Right ventricle myocardium inferior (tissue), 1 donor: Measurements from ENCODE around the gene BGLAP. TPM values are rescaled to one million over a fixed set of nuclear protein-coding genes. Genes with fewer than 3 reads are reported as not detected.
"Not testable (repeated sequence)": the region's sequence is repeated elsewhere in the genome, so short reads cannot be mapped to it uniquely, and the experiment has no call there.

ENCODE experiments used
- ATAC-seq: fragments of 200-7000 bp; cut with Tn5 transposase; one replicate; pipeline ENCODE4 v1.9.1; 2020; ENCODE audit warnings: mild to moderate bottlenecking, moderate library complexity
- DNase-seq: peaks from one replicate; pipeline ENCODE4 v3.0.0; 2021; ENCODE audit errors: missing footprints
- intact Hi-C: fragments of 100-400 bp; cut with DNase I; formaldehyde crosslinking; loops from one replicate; pipeline ENCODE4 v1.11.0; 2022
- long read RNA-seq: library from polyadenylated mRNA; unstranded; transcript quantifications from one replicate; pipeline ENCODE4 v2.0.0, GENCODE V29; 2021
- total RNA-seq: library from RNA; stranded (reverse); fragmentation: NEBNext Ultra II Directional; extraction: Animal tissue kit (Norgen Biotek cat#: 25700); gene quantifications from one replicate; pipeline ENCODE4 v1.2.1, GENCODE V29; 2021
- donor health status: DM: no; HTN: yes; CAD: no; lungs with severe emphysema.

The BGLAP gene
- total RNA-seq: 0.32 TPM
- long read RNA-seq: 0 reads

DNA sequence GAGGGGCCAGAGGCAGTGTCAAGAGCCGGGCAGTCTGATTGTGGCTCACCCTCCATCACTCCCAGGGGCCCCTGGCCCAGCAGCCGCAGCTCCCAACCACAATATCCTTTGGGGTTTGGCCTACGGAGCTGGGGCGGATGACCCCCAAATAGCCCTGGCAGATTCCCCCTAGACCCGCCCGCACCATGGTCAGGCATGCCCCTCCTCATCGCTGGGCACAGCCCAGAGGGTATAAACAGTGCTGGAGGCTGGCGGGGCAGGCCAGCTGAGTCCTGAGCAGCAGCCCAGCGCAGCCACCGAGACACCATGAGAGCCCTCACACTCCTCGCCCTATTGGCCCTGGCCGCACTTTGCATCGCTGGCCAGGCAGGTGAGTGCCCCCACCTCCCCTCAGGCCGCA lies at the start of gene BGLAP:
Gene BGLAP, plus strand, starts transcription at position 259 of the 400 bp plus-strand sequence. Its CDS starts 48 bp downstream, at position 307.
- intact Hi-C loops: no loop called here
- ATAC-seq: no peak
- no peak for DNase-seq

DNA sequence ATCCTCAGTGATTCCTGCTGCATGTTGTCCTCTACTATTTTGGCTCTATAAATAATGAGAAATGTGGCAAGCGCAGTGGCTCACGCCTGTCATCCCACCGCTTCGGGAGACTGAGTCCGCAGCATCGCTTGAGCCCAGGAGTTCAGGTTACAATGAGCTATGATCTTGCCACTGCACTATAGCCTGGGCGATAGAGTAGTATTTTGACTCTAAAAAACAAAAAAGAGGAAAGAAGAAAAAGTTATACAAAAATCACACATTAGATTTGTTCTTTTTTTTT lies 48.8 kb upstream of the BGLAP start:
- DNase-seq (no peak), ATAC-seq (no peak)
- intact Hi-C loops: no loop called here

DNA sequence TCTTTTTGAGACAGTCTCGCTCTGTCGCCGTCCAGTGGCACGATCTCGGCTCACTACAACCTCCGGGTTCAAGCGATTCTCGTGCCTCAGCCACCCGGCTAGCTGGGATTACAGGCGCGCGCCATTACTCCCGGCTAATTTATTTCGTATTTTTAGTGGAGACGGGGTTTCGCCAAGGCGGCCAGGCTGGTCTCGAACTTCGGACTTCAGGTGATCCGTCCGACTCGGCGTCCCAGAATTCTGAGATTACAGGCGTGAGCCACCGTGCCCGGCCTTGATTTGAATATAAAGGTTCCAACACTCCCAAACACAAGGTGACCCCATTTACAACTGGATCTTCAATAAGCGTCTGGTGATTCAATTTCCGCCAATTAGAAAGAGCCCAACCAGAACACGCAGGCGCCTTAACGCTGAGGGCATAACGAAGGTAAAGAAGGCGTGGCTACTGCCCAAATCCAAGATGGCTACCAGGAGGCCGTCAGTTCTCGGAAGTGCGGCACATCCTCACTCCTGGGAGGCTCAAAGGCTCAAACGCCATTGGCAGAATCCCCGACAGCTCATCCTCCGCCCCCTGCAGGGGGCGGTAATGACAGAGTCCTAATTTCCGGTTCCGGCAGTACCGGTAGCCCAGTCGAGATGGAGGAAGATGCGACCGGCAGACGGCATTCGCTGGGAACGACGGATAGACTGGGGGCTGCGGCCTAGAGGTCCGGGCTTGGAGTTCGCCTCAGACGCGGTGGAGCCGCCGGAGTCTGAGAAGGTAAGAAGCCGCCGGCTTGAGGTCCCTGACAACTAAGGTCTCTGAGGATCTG lies 48.3 kb upstream of the BGLAP start, which contains the start of gene SLC25A44:
Gene SLC25A44, plus strand, starts transcription at position 617 of the 812 bp plus-strand sequence. CDS start 5,744 bp downstream, outside the sequence.
- peak; percentile 96 for DNase-seq
- intact Hi-C loops: no loop called here
- ATAC-seq: peak; percentile 99

DNA sequence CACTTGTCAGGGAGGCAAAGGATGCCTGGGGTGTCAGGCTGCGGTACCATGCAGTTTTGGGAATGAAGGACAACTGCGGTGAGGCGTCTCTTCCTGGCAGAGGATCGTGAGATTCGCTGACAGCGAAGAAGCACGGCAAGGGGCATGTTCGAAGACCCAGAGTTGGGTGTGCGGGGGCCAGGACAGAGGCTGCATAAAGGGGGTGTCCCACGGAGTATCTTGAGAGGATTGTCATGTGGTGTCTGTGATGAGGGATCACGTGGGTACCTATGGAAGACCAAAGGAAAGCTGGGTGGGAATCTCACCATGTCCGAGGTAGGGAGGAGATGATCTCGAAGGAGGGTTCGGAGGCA lies 47.7 kb upstream of the BGLAP start:
- intact Hi-C loops: no loop called here
- ATAC-seq (no peak), DNase-seq (no peak)

DNA sequence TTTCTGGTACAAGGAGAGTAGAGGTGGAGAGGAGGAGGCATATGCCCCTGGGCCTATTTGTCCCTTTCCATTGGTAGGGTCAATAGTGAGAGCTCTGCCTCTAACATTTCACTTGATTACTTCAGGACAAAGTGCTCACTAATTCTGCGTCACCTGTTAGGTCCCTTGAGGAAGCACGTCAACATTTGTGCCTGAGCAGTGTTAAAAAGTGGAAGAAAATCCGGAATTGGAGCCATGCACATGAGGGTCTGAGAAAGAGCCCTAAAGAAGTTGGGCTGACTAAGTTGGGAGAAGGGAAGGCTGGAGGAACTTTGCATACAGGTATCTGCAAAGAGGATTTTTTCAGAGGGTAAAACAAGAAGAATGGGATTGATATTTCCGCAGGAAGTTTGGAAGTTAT lies 46.1 kb upstream of the BGLAP start:
- DNase-seq (no peak), ATAC-seq (no peak)
- intact Hi-C loops: no loop called here

DNA sequence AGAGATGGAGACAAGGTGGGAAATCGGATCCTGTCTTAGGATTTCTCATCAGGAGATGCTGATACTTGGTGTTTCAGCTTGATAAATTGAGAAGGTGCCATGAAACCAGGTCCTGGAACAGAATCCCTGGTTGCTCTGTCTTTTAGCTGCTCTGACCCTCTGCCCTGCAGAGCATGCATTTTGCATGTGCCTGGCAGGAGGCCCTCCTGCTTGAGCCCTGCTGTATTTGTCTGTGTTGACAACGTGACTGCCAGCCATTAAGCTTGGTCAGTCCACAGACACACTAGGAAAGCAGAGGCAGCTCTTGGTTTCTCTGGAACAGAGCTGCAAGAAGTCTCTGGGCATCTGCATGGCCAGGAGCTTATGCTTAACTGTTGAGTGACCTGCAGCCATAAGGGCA lies 45.5 kb upstream of the BGLAP start:
- no peak for ATAC-seq
- intact Hi-C loops: no loop called here
- DNase-seq: no peak

DNA sequence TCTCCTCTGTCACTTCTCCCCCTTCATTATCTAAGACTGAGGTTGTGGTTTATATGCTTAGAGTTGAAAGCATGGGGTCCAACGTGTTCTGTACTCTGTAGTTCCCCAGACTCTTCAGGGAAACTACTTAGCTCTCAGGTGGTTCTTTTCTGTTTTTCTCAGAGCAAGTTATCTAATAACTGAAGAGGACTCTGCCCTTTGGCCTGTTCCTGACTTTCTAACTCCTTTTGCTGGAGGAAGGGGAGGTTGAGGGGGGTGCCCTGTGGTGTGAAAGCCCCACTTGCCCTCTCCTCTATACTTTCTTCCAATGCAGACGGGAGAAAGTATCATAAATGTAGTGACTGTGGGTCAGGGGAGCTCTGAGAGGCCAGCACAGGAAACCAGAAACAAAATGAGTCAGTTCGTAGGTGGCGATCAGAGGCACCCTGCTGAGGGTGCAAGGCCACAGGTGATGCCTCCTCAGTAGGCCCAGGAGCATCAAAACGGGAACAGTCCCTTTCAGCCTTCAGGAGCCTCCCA lies 43.1 kb upstream of the BGLAP start:
- intact Hi-C loops: no loop called here
- ATAC-seq (no peak), DNase-seq (no peak)

DNA sequence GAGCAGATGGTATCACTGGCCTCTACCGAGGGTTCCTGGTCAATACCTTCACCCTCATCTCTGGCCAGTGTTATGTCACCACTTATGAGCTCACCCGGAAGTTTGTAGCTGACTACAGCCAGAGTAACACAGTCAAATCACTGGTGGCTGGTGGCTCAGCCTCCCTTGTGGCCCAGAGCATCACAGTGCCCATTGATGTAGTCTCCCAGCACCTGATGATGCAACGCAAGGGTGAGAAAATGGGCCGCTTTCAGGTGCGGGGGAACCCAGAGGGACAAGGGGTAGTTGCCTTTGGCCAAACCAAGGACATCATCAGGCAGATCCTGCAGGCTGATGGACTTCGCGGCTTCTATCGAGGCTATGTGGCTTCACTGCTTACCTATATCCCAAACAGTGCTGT lies 41.9 kb upstream of the BGLAP start:
- no peak for ATAC-seq
- intact Hi-C loops: no loop called here
- DNase-seq: no peak

DNA sequence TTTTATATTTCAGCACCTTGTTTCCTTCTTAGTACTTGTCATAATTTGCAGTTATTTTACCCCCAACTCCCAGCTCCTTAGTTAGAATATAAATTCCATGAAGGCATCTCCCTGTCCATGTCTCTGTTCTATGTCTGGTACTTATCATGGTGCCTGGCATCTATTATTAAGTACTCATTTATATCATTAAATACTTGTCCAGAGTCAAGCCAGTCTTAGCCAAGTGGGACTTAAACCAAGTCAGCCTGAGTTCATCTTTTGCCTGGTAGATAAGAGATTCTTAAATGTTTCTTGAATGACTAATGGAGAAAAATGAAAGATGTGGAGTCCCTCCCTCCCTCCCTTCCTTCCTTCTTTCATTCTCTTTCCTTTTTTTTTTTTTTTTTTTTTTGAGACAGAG lies 38.7 kb upstream of the BGLAP start:
- intact Hi-C loops: no loop called here
- no peak for DNase-seq
- ATAC-seq: peak; percentile 51

DNA sequence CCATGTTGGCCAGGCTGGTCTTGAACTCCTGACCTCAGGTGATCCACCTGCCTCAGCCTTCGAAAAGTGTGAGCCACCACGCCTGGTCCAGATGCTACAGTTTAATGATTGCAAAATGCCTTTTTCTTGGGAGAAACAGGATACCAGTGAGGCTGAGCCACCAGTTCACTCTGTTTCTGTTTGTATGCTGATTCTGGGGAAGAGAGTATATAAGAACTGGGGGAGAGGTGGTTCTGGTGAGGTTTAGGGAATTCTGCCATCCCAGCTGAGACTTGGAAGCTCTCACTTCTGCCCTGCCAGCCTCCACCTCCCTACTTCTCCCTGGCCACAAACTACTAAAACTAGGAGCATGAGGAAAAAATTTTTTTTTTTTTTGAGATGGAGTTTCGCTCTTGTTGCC lies 37.3 kb upstream of the BGLAP start:
- no peak for ATAC-seq
- intact Hi-C loops: no loop called here
- no peak for DNase-seq

DNA sequence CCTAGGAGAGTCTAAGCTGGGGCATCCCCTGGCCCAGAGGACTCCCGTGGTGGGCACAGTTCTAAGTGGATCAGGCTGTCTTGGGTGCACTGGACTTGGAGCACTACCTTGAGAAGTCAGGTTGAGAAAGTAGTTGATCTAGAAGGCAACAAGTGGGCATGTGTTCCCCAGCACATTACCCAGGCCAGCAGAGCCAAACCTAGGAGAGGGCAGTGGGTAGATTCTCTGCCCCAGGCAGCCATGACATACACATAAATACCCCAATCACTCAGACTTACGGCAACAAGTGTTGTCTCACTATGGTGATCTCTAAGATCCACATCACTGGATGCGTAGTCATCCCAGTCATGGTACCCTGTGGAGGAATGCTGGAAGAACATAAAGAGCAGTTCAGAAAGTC lies 30.7 kb upstream of the BGLAP start:
- DNase-seq (no peak), ATAC-seq (no peak)
- intact Hi-C loops: loop anchor here (5.0 kb wide), 1 partner anchor 49 kb away; no protein-coding TSS in a partner anchor

DNA sequence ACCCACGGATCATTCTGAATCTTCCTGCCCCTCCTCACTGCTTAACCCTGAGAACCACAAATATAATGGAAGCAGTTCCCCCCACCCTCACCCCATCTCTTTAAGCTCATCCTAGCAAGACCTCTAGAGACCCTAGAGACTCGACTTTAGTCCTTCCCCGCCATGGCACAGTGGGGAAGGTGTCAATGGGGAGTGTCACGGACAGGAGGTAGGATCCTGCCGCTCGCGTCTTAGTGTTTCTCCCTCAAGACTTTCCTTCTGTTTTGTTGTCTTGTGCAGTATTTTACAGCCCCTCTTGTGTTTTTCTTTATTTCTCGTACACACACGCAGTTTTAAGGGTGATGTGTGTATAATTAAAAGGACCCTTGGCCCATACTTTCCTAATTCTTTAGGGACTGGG lies 29.9 kb upstream of the BGLAP start:
- DNase-seq: no peak
- intact Hi-C loops: loop anchor here (5.0 kb wide), 1 partner anchor 50 kb away; no protein-coding TSS in a partner anchor
- ATAC-seq: no peak

DNA sequence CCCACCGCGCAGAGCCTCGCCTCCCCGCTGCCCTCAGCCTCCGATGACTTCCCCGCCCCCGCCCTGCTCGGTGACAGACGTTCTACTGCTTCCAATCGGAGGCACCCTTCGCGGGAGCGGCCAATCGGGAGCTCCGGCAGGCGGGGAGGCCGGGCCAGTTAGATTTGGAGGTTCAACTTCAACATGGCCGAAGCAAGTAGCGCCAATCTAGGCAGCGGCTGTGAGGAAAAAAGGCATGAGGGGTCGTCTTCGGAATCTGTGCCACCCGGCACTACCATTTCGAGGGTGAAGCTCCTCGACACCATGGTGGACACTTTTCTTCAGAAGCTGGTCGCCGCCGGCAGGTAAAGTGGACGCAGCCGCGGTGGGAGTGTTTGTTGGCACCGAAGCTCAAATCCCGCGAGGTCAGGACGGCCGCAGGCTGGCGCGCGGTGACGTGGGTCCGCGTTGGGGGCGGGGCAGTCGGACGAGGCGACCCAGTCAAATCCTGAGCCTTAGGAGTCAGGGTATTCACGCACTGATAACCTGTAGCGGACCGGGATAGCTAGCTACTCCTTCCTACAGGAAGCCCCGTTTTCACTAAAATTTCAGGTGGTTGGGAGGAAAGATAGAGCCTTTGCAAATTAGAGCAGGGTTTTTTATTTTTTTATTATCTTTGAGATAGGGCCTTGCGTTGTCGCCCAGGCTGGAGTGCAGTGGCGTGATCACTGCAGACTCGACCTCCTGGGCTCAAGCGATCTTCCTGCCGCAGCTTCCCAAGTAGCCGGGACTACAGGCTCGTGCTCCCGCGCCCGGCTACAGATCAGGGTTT lies 28.9 kb upstream of the BGLAP start, which contains the start of gene PMF1:
Gene PMF1, plus strand, starts transcription at position 175 of the 811 bp plus-strand sequence. Its CDS starts 9 bp downstream, at position 184.
- intact Hi-C loops: loop anchor here (5.0 kb wide), 1 partner anchor 51 kb away; no protein-coding TSS in a partner anchor
- DNase-seq (peak; percentile 98), ATAC-seq (peak; percentile 97)

DNA sequence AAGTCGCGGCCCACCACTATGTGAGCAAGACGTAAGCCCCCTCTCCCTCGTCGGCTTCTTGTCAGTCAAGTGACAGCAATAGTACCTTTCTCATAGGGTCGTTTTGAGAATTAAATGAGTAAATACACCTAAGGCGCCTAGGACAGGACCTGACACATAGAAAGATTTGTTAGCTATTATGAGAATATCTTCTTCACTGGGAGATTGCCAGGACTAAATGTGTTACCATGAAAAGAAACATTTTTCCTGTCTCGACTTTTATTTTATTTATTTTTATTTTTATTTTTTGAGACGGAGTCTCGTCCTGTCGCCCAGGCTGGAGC lies 28.4 kb upstream of the BGLAP start:
- intact Hi-C loops: loop anchor here (5.0 kb wide), 1 partner anchor 51 kb away; no protein-coding TSS in a partner anchor
- ATAC-seq: no peak
- DNase-seq: no peak

DNA sequence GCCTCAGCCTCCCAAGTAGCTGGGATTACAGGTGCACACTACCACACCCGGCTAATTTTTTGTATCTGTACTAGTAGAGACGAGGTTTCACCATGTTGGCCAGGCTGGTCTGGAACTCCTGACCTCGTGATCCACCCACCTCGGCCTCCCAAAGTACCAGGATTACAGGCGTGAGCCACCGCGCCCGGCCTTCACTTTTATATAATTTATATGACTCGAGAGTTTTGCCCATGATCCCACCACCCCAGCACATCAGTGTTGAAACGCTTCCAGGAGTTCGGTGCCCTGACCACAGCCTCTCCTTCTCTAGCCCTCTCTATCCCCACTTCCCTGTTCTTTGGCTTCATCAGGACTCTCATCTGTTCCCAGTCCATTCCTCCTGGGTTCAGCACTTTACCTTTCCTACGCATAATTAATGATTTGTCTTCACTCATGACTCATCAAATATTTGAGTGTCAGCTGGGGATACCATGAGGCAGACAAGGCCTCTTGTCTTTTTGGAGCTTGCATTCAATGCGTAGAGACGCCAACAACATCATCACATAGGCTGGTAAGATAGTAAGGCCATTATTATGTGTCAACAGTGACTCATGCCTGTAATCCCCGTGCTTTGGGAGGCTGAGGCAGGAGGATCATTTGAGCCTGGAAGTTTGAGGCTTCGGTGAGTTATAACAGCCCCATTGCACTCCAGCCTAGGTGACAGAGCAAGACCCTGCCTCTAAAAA lies 27.8 kb upstream of the BGLAP start:
- no peak for DNase-seq
- intact Hi-C loops: loop anchor here (5.0 kb wide), 1 partner anchor 52 kb away; no protein-coding TSS in a partner anchor
- ATAC-seq: no peak

DNA sequence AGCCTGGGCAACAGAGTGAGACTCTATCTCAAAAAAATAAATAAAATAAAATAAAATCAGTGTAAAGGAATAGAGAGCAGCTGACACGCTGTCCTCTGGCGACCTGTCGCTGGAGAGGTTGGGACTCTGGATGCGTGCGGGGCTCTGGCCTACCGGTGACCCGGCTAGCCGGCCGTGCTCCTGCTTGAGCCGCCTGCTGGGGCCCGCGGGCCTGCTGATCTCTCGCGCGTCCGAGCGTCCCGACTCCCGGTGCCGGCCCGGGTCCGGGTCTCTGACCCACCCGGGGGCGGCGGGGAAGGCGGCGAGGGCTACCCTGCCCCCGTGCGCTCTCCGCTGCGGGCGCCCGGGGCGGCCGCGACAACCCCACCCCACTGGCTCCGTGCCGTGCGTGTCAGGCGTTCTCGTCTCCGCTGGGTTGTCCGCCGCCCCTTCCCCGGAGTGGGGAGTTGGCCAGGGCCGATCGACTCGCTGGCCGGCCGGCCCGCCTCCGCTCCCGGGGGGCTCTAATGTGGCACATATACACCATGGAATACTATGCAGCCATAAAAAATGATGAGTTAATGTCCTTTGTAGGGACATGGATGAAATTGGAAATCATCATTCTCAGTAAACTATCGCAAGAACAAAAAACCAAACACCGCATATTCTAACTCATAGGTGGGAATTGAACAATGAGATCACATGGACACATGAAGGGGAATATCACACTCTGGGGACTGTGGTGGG lies 25.5 kb upstream of the BGLAP start:
- intact Hi-C loops, DNase-seq, ATAC-seq: not testable (repeated sequence)

DNA sequence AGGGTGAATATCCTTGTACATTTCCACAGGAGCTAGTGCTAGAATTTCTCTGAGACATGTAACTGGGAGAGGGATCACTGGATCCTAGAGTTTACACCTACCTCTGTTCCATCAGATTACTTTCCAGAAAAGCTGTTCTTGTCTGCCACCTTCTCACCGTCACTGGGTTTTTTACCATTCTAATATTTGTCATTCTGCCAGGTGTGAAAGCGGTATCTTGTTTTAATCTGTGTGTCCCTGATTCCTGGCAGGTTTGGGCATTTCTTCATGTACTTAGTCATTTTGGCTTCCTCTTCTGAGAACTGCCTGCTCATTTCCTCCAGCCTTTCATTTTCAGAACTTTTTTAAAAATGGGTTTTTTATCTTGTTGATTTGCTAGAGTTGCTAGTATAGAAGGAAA lies 24.1 kb upstream of the BGLAP start:
- ATAC-seq (no peak), DNase-seq (no peak)
- intact Hi-C loops: no loop called here

DNA sequence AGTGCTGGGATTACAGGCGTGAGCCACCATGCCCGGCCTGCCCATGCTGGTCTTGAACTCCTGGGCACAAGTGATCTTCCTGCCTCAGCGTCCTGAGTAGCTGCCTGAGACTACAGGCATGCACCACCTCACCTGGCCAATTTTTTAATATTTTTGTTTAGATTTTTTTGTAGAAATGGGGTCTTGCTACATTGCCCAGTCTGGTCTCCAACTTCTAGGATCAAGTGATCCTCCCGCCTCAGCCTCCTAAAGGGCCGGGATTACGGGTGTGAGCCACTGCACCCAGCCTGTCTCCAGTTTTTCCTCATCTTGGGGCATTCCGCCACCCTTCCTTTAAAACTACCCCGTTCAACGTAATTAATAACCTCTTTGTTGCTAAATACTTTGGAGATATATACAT lies 21.8 kb upstream of the BGLAP start:
- intact Hi-C loops: no loop called here
- no peak for ATAC-seq
- DNase-seq: no peak
